ENCODE results near the gene DBNL.

DBNL gene

GRCh38 chr7:44056681-44057080, 12.2 kb downstream of the DBNL start:
- Histone ChIP-seq H3K4me3 (no peak overlapping the region), H3K9ac (ENCODE audit: insufficient read length) (no peak overlapping the region), H3K27ac (no peak overlapping the region), H3K9me3 (ENCODE audit: low read depth, low read length) (no peaks in the 10 kb centered on the region), H3K36me3 (ENCODE audit: insufficient read depth, low read length) (peaks cover 84% of the 10 kb centered on the region)
- no peak for DNase-seq (ENCODE audit: low read depth, low spot score)
- no peak for TF ChIP-seq EZH2 (IDR thresholded peaks at IDR 0.05)
- TF ChIP-seq FOXP2 (optimal IDR thresholded peaks at IDR 0.05; ENCODE audit: control extremely low read depth, extremely low read length, insufficient read depth): no peak
- no peak for TF ChIP-seq POLR2AphosphoS5 (IDR thresholded peaks at IDR 0.05; ENCODE audit: borderline replicate concordance, low read depth, low read length)

DNA sequence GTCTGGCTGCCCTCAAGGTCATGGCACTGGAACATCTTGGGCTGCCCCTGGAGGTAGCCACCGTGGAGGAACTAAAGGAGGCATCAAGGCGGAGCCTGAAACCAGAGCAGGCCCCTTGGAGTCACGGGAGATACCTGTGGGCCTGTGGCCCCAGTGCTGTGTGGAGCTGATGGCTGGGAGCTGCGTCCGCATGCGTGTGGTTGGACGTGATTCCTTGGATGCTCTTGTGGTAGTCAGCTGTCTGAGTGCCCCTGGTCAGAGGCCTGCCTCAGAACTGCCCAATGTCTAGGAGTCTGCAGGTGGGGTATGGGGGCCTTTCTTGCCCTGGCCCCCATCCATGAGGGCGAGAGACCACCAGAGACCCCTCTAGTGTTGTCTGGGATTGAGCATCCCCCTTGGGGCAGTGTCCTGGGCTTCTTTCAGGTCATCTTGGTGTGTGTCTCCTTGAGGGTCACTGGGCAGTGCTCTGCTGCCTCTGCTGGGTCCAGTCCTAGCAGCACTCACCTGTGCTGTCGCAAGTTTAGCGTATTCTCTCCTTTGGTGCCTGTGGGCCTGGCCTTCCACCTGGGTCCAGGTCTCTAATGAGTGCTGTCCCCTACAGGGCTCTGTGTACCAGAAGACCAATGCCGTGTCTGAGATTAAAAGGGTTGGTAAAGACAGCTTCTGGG, 12.8 kb downstream of the DBNL start:
- Histone ChIP-seq H3K9ac (ENCODE audit: insufficient read length) (no peak overlapping the region), H3K27ac (no peak overlapping the region), H3K9me3 (ENCODE audit: low read depth, low read length) (no peaks in the 10 kb centered on the region), H3K4me3 (no peak overlapping the region), H3K36me3 (ENCODE audit: insufficient read depth, low read length) (peaks cover 81% of the 10 kb centered on the region)
- no peak for DNase-seq (ENCODE audit: low read depth, low spot score)
- no peak for TF ChIP-seq EZH2 (IDR thresholded peaks at IDR 0.05)
- TF ChIP-seq POLR2AphosphoS5 (IDR thresholded peaks at IDR 0.05; ENCODE audit: borderline replicate concordance, low read depth, low read length): no peak

- DNase-seq (ENCODE audit: low read depth, low spot score): no peak
- no peak overlapping the region for H3K27ac ChIP-seq
- H3K9ac ChIP-seq (ENCODE audit: insufficient read length): no peak overlapping the region
- TF ChIP-seq EZH2 (IDR thresholded peaks at IDR 0.05) (no peak), POLR2AphosphoS5 (IDR thresholded peaks at IDR 0.05; ENCODE audit: borderline replicate concordance, low read depth, low read length) (no peak)
- no peaks in the 10 kb centered on the region for H3K9me3 ChIP-seq (ENCODE audit: low read depth, low read length)
- H3K36me3 ChIP-seq (ENCODE audit: insufficient read depth, low read length): peaks cover 76% of the 10 kb centered on the region
- H3K4me3 ChIP-seq: no peak overlapping the region
Observed at GRCh38 chr7:44057849-44058758, 13.6 kb downstream of the DBNL start.

DNA sequence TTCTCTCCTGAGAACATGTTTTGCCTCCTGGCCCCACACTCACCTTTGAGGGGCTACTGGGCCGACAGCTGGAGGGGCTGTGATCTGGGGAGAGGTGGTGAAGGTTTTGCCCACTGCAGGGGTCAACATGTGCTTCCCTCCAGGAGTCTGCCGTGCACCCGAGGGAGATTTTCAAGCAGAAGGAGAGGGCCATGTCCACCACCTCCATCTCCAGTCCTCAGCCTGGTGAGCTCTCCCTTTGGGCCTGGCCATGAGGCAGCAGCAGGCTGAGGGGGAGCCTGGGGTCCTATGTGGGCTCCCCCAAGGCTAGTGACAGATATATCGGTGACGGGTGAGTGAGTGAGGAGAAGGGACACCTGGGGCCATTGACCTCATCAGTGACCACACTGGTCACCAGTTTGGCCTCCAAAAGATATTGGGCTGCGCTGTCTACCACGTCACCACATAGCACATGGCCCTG, 14.3 kb downstream of the DBNL start:
- Histone ChIP-seq H3K4me3 (no peak overlapping the region), H3K9ac (ENCODE audit: insufficient read length) (no peak overlapping the region), H3K9me3 (ENCODE audit: low read depth, low read length) (no peaks in the 10 kb centered on the region), H3K27ac (no peak overlapping the region), H3K36me3 (ENCODE audit: insufficient read depth, low read length) (peaks cover 70% of the 10 kb centered on the region)
- TF ChIP-seq FOXP2 (optimal IDR thresholded peaks at IDR 0.05; ENCODE audit: control extremely low read depth, extremely low read length, insufficient read depth) (no peak), EZH2 (IDR thresholded peaks at IDR 0.05) (no peak), POLR2AphosphoS5 (IDR thresholded peaks at IDR 0.05; ENCODE audit: borderline replicate concordance, low read depth, low read length) (no peak)
- DNase-seq (ENCODE audit: low read depth, low spot score): no peak

- TF ChIP-seq FOXP2 (optimal IDR thresholded peaks at IDR 0.05; ENCODE audit: control extremely low read depth, extremely low read length, insufficient read depth) (no peak), POLR2AphosphoS5 (IDR thresholded peaks at IDR 0.05; ENCODE audit: borderline replicate concordance, low read depth, low read length) (no peak), EZH2 (IDR thresholded peaks at IDR 0.05) (no peak)
- H3K9ac ChIP-seq (ENCODE audit: insufficient read length): no peak overlapping the region
- peaks cover 64% of the 10 kb centered on the region for H3K36me3 ChIP-seq (ENCODE audit: insufficient read depth, low read length)
- H3K9me3 ChIP-seq (ENCODE audit: low read depth, low read length): no peaks in the 10 kb centered on the region
- no peak for DNase-seq (ENCODE audit: low read depth, low spot score)
- H3K4me3 ChIP-seq: no peak overlapping the region
- H3K27ac ChIP-seq: no peak overlapping the region
Observed at GRCh38 chr7:44059219-44060090, 15.0 kb downstream of the DBNL start.

- H3K9ac ChIP-seq (ENCODE audit: insufficient read length): no peak overlapping the region
- no peaks in the 10 kb centered on the region for H3K9me3 ChIP-seq (ENCODE audit: low read depth, low read length)
- no peak overlapping the region for H3K27ac ChIP-seq
- H3K36me3 ChIP-seq (ENCODE audit: insufficient read depth, low read length): peaks cover 55% of the 10 kb centered on the region
- DNase-seq (ENCODE audit: low read depth, low spot score): no peak
- TF ChIP-seq POLR2AphosphoS5 (IDR thresholded peaks at IDR 0.05; ENCODE audit: borderline replicate concordance, low read depth, low read length) (no peak), FOXP2 (optimal IDR thresholded peaks at IDR 0.05; ENCODE audit: control extremely low read depth, extremely low read length, insufficient read depth) (no peak), EZH2 (IDR thresholded peaks at IDR 0.05) (no peak)
- H3K4me3 ChIP-seq: no peak overlapping the region
Observed at GRCh38 chr7:44060091-44060947, 15.8 kb downstream of the DBNL start.

GRCh38 chr7:44060948-44061644, 16.6 kb downstream of the DBNL start:
- Histone ChIP-seq H3K27ac (no peak overlapping the region), H3K4me3 (no peak overlapping the region), H3K36me3 (ENCODE audit: insufficient read depth, low read length) (peaks cover 47% of the 10 kb centered on the region), H3K9ac (ENCODE audit: insufficient read length) (no peak overlapping the region), H3K9me3 (ENCODE audit: low read depth, low read length) (no peaks in the 10 kb centered on the region)
- TF ChIP-seq EZH2 (IDR thresholded peaks at IDR 0.05) (no peak), FOXP2 (optimal IDR thresholded peaks at IDR 0.05; ENCODE audit: control extremely low read depth, extremely low read length, insufficient read depth) (no peak), POLR2AphosphoS5 (IDR thresholded peaks at IDR 0.05; ENCODE audit: borderline replicate concordance, low read depth, low read length) (no peak)
- no peak for DNase-seq (ENCODE audit: low read depth, low spot score)
